22Rv1 (cell line): ENCODE measurements around the gene PODXL2.

ENCODE experiments used
- ZFX ChIP-seq: fragments of 450-650 bp; IDR thresholded peaks from 2 replicates; pipeline ENCODE4 v1.6.1; 2017; ENCODE audit warnings: antibody characterized with exemption, borderline replicate concordance
- TF ChIP-seq, protein P1 (sequence below): fragments of 450-650 bp; IDR thresholded peaks from 2 replicates; pipeline ENCODE4 v1.5.1; 2017; ENCODE audit warnings: mild to moderate bottlenecking

DNA sequence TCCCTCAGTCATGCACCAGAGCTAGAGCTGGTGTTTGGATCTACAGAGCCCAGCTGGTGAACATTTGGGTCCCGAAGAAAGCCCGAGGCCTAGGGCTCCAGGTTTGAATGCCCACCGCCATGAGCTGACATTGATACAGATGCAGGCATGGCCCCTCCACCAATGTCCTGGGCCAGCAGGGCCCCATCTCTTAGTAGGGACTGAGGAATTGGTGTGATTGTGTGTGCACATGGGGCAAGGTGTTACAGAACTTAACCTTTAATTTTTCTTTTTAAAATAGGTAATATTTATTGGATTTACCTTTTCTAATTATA lies 11.0 kb downstream of the PODXL2 start:
- TF ChIP-seq, protein P1, sequence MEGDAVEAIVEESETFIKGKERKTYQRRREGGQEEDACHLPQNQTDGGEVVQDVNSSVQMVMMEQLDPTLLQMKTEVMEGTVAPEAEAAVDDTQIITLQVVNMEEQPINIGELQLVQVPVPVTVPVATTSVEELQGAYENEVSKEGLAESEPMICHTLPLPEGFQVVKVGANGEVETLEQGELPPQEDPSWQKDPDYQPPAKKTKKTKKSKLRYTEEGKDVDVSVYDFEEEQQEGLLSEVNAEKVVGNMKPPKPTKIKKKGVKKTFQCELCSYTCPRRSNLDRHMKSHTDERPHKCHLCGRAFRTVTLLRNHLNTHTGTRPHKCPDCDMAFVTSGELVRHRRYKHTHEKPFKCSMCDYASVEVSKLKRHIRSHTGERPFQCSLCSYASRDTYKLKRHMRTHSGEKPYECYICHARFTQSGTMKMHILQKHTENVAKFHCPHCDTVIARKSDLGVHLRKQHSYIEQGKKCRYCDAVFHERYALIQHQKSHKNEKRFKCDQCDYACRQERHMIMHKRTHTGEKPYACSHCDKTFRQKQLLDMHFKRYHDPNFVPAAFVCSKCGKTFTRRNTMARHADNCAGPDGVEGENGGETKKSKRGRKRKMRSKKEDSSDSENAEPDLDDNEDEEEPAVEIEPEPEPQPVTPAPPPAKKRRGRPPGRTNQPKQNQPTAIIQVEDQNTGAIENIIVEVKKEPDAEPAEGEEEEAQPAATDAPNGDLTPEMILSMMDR, result no peak
- TF ChIP-seq ZFX, result no peak
